Stomach (tissue), 9 donors: Measurements from ENCODE around the gene CFAP65. TPM values are rescaled to one million over a fixed set of nuclear protein-coding genes. Genes with fewer than 3 reads are reported as not detected.
A peak's percentile ranks its signal among the peaks of the same experiment; 100 is the strongest.

ENCODE experiments used
- DNase-seq, 2 donors: peaks; one replicate each; pipeline versions ENCODE4 v3.0.0 to v3.0.0-alpha.2; 2013 to 2019
- H3K27ac ChIP-seq, 5 donors: fragments of 200-600 bp in 4 of 5; sonication (generic) in 4 of 5; one replicate each; pipeline ENCODE4 v1.5.1; 2013 to 2019; ENCODE audit warnings: mild to moderate bottlenecking in 1 of 5, moderate library complexity in 1 of 5
- H3K27me3 ChIP-seq, 3 donors: fragments of 200-600 bp; sonication (generic); one replicate each; pipeline ENCODE4 v1.5.1; 2017 to 2019; ENCODE audit warnings: mixed run types in 1 of 3
- H3K36me3 ChIP-seq, 4 donors: fragments of 200-600 bp; sonication (generic); 1 replicate in 3 of 4; 2 replicates in 1 of 4; pipeline ENCODE4 v1.5.1; 2016 to 2019
- H3K4me1 ChIP-seq, 4 donors: fragments of 200-600 bp; sonication (generic); one replicate each; pipeline ENCODE4 v1.5.1; 2016 to 2019
- H3K4me3 ChIP-seq, 4 donors: fragments of 200-600 bp; sonication (generic) in 3 of 4; one replicate each; pipeline ENCODE4 v1.5.1; 2016 to 2019; ENCODE audit warnings: mild to moderate bottlenecking in 1 of 4
- H3K9me3 ChIP-seq, 4 donors: fragments of 200-600 bp; sonication (generic); one replicate each; pipeline ENCODE4 v1.5.1; 2016 to 2019
- CTCF ChIP-seq, 7 experiments: fragments of 450-650 bp in 4 of 7; fragments of 200-600 bp in 3 of 7; sonication (generic) in 3 of 7; IDR thresholded peaks; one replicate each; pipeline ENCODE4 v1.5.1; 2016 to 2019; ENCODE audit warnings: antibody characterized with exemption in 7 of 7, control low read depth in 2 of 7, mild to moderate bottlenecking in 1 of 7
- EP300 ChIP-seq: sonication (generic); formaldehyde crosslinking; IDR thresholded peaks from one replicate; pipeline ENCODE4 v1.6.1; 2017; ENCODE audit warnings: antibody characterized with exemption
- POLR2A ChIP-seq, 4 donors: fragments of 450-650 bp; IDR thresholded peaks; one replicate each; pipeline ENCODE4 v1.6.1; 2016; ENCODE audit warnings: antibody characterized with exemption in 4 of 4, control low read depth in 2 of 4, mild to moderate bottlenecking in 1 of 4, moderate library complexity in 1 of 4
- POLR2AphosphoS5 ChIP-seq, 3 donors: sonication (generic); formaldehyde crosslinking; IDR thresholded peaks; one replicate each; pipeline ENCODE4 v1.6.1; 2016; ENCODE audit warnings: antibody characterized with exemption in 3 of 3
- WGBS, 5 donors: extraction: QIAGEN DNeasy Blood & Tissue Kit in 3 of 5; methylation state at CpG; one replicate each; pipeline versions ENCODE4 v1.1.5 to v1.1.7; 2013 to 2018; 5-methylcytosine and 5-hydroxymethylcytosine counted together
- intact Hi-C: fragments of 100-400 bp; cut with DNase I; formaldehyde crosslinking; loops from one replicate; pipeline ENCODE4 v1.15.1; 2023; ENCODE audit warnings: low total_unique reads
- polyA plus RNA-seq, 3 donors: library from polyadenylated mRNA; stranded (reverse); fragments of 200-250 nt; gene quantifications; one replicate each; pipeline ENCODE4 v1.2.3, GENCODE V29; 2013
- total RNA-seq, 5 donors: library from RNA; depleted of rRNA; stranded (reverse); fragments of >200 nt; gene quantifications; one replicate each; pipeline versions ENCODE4 v1.1.0 to v1.2.3, GENCODE V29; 2014 to 2016
- donor health status: healthy with polysubstance abuse.
- donor health status: Bipolar disorder and iron deficiency.
- donor health status: healthy.

The CFAP65 gene
- total and polyA plus RNA-seq, 8 donors: 0.10 to 2.6 TPM; not detected in 6

- H3K27ac ChIP-seq: no peak overlapping the region
- no peak overlapping the region for H3K4me3 ChIP-seq
- H3K27me3 ChIP-seq: peaks cover 39 to 100% (median 97%) of the 10 kb centered on the region in 3 donors
- WGBS, 5 donors: 6 to 19% (median 16%) methylated on average over 7 of the region's 7 CpGs
- no peaks in the 10 kb centered on the region for H3K36me3 ChIP-seq
- H3K9me3 ChIP-seq: no peaks in the 10 kb centered on the region
- no peak for TF ChIP-seq POLR2A (IDR thresholded peaks at IDR 0.05)
- no peak for TF ChIP-seq CTCF (IDR thresholded peaks at IDR 0.05)
- TF ChIP-seq POLR2AphosphoS5 (IDR thresholded peaks at IDR 0.05): no peak
- TF ChIP-seq EP300: no peak
- peaks cover 14 to 38% (median 35%) of the 10 kb centered on the region in 4 donors for H3K4me1 ChIP-seq
- DNase-seq: no peak
- intact Hi-C loops: no loop called here
These were observed 49.1 kb downstream of the CFAP65 start for GRCh38 chr2:218992196-218992595.

GRCh38 chr2:218991674-218992168 is 49.6 kb downstream of the CFAP65 start:
- H3K36me3 ChIP-seq: no peaks in the 10 kb centered on the region
- no peak overlapping the region for H3K27ac ChIP-seq
- TF ChIP-seq CTCF (IDR thresholded peaks at IDR 0.05) (no peak), POLR2AphosphoS5 (IDR thresholded peaks at IDR 0.05) (no peak), EP300 (no peak), POLR2A (IDR thresholded peaks at IDR 0.05) (no peak)
- DNase-seq: peak in 1 of 2 donors; percentile 55
- intact Hi-C loops: no loop called here
- H3K4me3 ChIP-seq: no peak overlapping the region
- WGBS, 5 donors: 7 to 23% (median 14%) methylated on average over 10 to 13 of the region's 13 CpGs
- H3K27me3 ChIP-seq: peaks cover 39 to 100% (median 98%) of the 10 kb centered on the region in 3 donors
- peaks cover 14 to 35% (median 31%) of the 10 kb centered on the region in 4 donors for H3K4me1 ChIP-seq
- H3K9me3 ChIP-seq: no peaks in the 10 kb centered on the region

- Histone ChIP-seq H3K9me3 (no peaks in the 10 kb centered on the region), H3K4me1 (peaks cover 14 to 25% (median 22%) of the 10 kb centered on the region in 4 donors), H3K27me3 (peaks cover 38 to 100% (median 99%) of the 10 kb centered on the region in 3 donors), H3K36me3 (no peaks in the 10 kb centered on the region), H3K4me3 (no peak overlapping the region), H3K27ac (no peak overlapping the region)
- intact Hi-C loops: no loop called here
- no peak for DNase-seq
- WGBS, 5 donors: 8 to 18% (median 12%) methylated on average over 6 of the region's 6 CpGs
- TF ChIP-seq POLR2AphosphoS5 (IDR thresholded peaks at IDR 0.05): no peak
These were observed 50.7 kb downstream of the CFAP65 start for GRCh38 chr2:218990612-218991011.

- no peak for DNase-seq
- H3K27ac ChIP-seq: no peak overlapping the region
- H3K27me3 ChIP-seq: peaks cover 42 to 100% (median 99%) of the 10 kb centered on the region in 3 donors
- no peaks in the 10 kb centered on the region for H3K36me3 ChIP-seq
- peaks cover 16 to 27% (median 25%) of the 10 kb centered on the region in 4 donors for H3K4me1 ChIP-seq
- H3K9me3 ChIP-seq: no peaks in the 10 kb centered on the region
- WGBS, 5 donors: 14 to 27% (median 22%) methylated on average over 6 to 9 of the region's 9 CpGs
- intact Hi-C loops: no loop called here
- TF ChIP-seq CTCF (IDR thresholded peaks at IDR 0.05): no peak
- no peak overlapping the region for H3K4me3 ChIP-seq
These were observed 51.3 kb downstream of the CFAP65 start for GRCh38 chr2:218990052-218990451.

- no peak overlapping the region for H3K27ac ChIP-seq
- no peak overlapping the region for H3K4me3 ChIP-seq
- H3K9me3 ChIP-seq: no peaks in the 10 kb centered on the region
- no peaks in the 10 kb centered on the region for H3K36me3 ChIP-seq
- peaks cover 42 to 100% (median 99%) of the 10 kb centered on the region in 3 donors for H3K27me3 ChIP-seq
- peaks cover 25 to 33% (median 31%) of the 10 kb centered on the region in 4 donors for H3K4me1 ChIP-seq
- TF ChIP-seq POLR2A (IDR thresholded peaks at IDR 0.05) (no peak), POLR2AphosphoS5 (IDR thresholded peaks at IDR 0.05) (no peak), CTCF (IDR thresholded peaks at IDR 0.05) (no peak), EP300 (no peak)
- 29 to 47% (median 40%) methylated on average over 1 to 2 of the region's 2 CpGs for WGBS, 5 donors
- intact Hi-C loops: no loop called here
- no peak for DNase-seq
These were observed 52.7 kb downstream of the CFAP65 start for GRCh38 chr2:218988650-218989049.
